Common myeloid progenitor, CD34-positive (primary cell): ENCODE measurements around the gene CHMP2A.

Experiments used
- CTCF ChIA-PET: fragments of 350-600 bp; sonication (Branson Sonifier 250); formaldehyde crosslinking; loops from one replicate; lab custom pipeline; 2021; ENCODE audit warnings: antibody characterized with exemption; lab: Charles Lee
- POLR2A ChIA-PET: fragments of 350-600 bp; sonication (Branson Sonifier 250); formaldehyde crosslinking; loops from one replicate; lab custom pipeline; 2021; ENCODE audit warnings: antibody characterized with exemption; lab: Charles Lee
- DNase-seq, 3 donors: peaks; one replicate each; pipeline versions ENCODE4 v3.0.0 to v3.0.0-alpha.2; 2013
- H3K27ac ChIP-seq, 2 experiments: 1 replicate in 1 of 2; 2 replicates in 1 of 2; pipeline ENCODE4 v1.7.0; 2013; ENCODE audit warnings: inconsistent platforms in 2 of 2, low read length in 2 of 2, mild to moderate bottlenecking in 2 of 2, low read depth in 1 of 2, moderate library complexity in 1 of 2; ENCODE audit not compliant: severe bottlenecking in 2 of 2, insufficient read depth in 1 of 2, poor library complexity in 1 of 2
- H3K27me3 ChIP-seq, 5 experiments: replicated peaks in 2 of 5; 1 replicate in 3 of 5; 2 replicates in 2 of 5; pipeline versions ENCODE4 v1.6.1 to v1.7.0; 2013; ENCODE audit warnings: low read length in 4 of 5, mild to moderate bottlenecking in 2 of 5, moderate library complexity in 2 of 5, inconsistent platforms in 1 of 5; ENCODE audit not compliant: insufficient read depth in 5 of 5, control insufficient read depth in 4 of 5
- H3K36me3 ChIP-seq, 4 experiments: 1 replicate in 2 of 4; 2 replicates in 2 of 4; pipeline versions ENCODE4 v1.6.1 to v1.7.0; 2013; ENCODE audit warnings: low read length in 3 of 4, control low read depth in 1 of 4, mild to moderate bottlenecking in 1 of 4; ENCODE audit not compliant: control insufficient read depth in 4 of 4, insufficient read depth in 4 of 4
- H3K4me1 ChIP-seq, 4 experiments: 1 replicate in 3 of 4; 2 replicates in 1 of 4; pipeline versions ENCODE4 v1.6.1 to v1.7.1; 2013; ENCODE audit warnings: low read length in 3 of 4, mild to moderate bottlenecking in 3 of 4, control low read depth in 1 of 4, inconsistent platforms in 1 of 4, moderate library complexity in 1 of 4; ENCODE audit not compliant: control insufficient read depth in 4 of 4, insufficient read depth in 4 of 4; ENCODE audit errors: control extremely low read depth in 1 of 4
- H3K4me3 ChIP-seq, 7 experiments: 1 replicate in 4 of 7; 2 replicates in 3 of 7; pipeline versions ENCODE4 v1.5.1 to v1.7.0; 2013; ENCODE audit warnings: mild to moderate bottlenecking in 7 of 7, low read length in 6 of 7, moderate library complexity in 6 of 7, inconsistent platforms in 2 of 7, low read depth in 2 of 7, control low read depth in 1 of 7; ENCODE audit not compliant: insufficient read depth in 4 of 7, control insufficient read depth in 1 of 7; ENCODE audit errors: extremely low read depth in 1 of 7
- H3K9me3 ChIP-seq, 5 experiments: 1 replicate in 4 of 5; 2 replicates in 1 of 5; pipeline versions ENCODE4 v1.6.1 to v1.7.1; 2013; ENCODE audit warnings: low read length in 4 of 5, mild to moderate bottlenecking in 2 of 5, inconsistent platforms in 1 of 5, low read depth in 1 of 5, moderate library complexity in 1 of 5; ENCODE audit not compliant: control insufficient read depth in 4 of 5, insufficient read depth in 2 of 5; ENCODE audit errors: control extremely low read depth in 1 of 5
- WGBS: methylation state at CpG from one replicate; pipeline ENCODE4 v1.1.5; 2013; ENCODE audit not compliant: insufficient coverage; 5-methylcytosine and 5-hydroxymethylcytosine counted together

The CHMP2A gene

DNA sequence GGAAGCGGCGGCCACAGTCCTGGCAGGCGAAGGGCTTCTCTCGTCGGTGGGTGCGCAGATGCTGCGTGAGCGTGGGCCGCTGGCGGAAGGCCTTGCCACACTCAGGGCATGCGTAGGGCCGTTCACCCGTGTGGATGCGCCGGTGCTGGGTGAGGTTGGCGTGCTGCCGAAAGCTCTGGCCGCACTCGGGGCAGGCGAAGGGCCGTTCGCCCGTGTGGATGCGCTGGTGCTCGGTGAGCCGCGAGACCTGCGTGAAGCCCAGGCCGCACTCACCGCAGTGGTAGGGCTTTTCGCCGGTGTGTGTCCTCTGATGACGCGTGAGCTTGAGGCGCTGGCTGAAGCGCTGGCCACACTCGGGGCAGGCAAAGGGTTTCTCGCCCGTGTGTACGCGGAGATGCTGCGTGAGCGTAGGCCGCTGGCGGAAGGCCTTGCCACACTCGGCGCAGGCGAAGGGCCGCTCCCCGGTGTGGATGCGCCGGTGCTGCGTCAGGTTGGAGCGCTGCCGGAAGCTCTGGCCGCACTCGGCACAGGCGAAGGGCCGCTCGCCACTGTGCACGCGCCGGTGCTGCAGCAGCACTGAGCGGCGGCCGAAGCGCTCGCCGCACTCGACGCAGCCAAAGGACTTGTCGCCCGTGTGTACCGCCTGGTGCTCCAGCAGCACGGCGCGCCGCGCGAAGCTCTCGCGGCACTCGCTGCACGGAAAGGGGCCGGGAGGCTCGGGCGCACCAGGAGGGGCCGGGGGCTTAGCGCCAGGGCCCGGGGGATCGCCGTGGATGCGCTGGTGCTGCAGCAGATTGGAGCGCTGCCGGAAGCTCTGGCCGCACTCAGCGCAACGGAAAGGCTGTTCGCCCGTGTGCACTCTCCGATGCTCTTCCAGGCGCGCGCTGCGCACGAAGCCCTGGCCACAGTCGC is 7.5 kb upstream of the CHMP2A start:
- CTCF ChIA-PET: interaction anchor here (1.9 to 7.2 kb wide), 2 partner anchors 18 to 43 kb away, joined by 7 to 59 read pairs; partner anchors contain the start of gene ZBTB45
- peak; percentile 47 to 69 (median 61) for DNase-seq

DNA sequence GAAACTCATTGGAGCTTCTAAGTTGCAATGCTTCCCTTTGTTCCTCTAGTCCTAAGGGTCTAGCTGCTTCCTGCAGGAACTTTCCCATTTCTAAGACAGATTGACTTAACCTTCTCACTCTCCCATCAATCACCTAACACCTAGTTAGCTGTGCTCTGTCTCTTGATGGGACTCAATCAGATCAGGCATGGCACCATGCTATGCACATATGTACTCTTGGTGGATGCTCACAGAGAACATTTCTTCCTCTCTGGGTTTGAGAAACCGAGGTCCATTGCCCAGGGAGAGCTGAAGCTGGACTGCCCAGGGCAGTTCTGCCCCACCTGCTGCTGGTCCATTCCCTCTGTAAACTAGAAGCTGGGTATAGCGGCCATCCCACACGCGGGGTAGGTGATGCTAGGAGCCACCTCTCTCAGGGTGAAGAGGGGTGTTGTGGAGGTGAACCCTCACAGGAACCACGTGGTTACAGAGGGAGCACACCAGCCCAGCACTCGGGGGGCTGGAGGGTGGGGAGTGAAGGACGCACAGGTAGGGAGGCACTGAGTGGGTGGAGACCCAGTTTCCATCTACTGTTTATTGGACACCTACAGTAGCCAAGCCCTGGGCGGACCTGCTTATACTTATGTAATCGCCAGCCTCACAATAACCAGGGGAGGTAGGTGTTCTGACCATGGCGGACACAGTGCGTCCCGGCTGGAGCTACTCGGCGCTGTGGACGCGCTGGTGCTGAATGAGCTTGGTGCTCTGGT is 6.6 kb upstream of the CHMP2A start:
- Histone ChIP-seq H3K4me1 (peaks cover 3 to 52% (median 44%) of the 10 kb centered on the region in 4 experiments), H3K27ac (no peak overlapping the region), H3K36me3 (peaks cover 0 to 6% (median 4%) of the 10 kb centered on the region in 4 experiments), H3K4me3 (peak overlapping the region in 3 of 7 experiments; percentile 67 to 70 (median 70)), H3K9me3 (no peaks in the 10 kb centered on the region), H3K27me3 (peaks cover 0 to 12% (median 0%) of the 10 kb centered on the region in 5 experiments)
- POLR2A ChIA-PET: interaction anchor here (1.0 kb wide), 1 partner anchor 14 kb away, joined by 3 read pairs; no protein-coding TSS in a partner anchor
- CTCF ChIA-PET: interaction anchor here (0.9 to 7.2 kb wide), 5 partner anchors 9 to 42 kb away, joined by 4 to 59 read pairs (median 5); partner anchors contain the start of gene ZBTB45
- 80% methylated on average over 14 of the region's 16 CpGs for WGBS
- DNase-seq: no peak

More for the DNA sequence above, 7.5 kb upstream of the CHMP2A start:
- H3K4me1 ChIP-seq: peaks cover 3 to 44% (median 36%) of the 10 kb centered on the region in 4 experiments
- peaks cover under 1 to 9% (median 4%) of the 10 kb centered on the region in 4 experiments for H3K36me3 ChIP-seq
- 14% methylated on average over 97 of the region's 107 CpGs for WGBS
- peak overlapping the region in 6 of 7 experiments; percentile 35 to 70 (median 57) for H3K4me3 ChIP-seq
- peaks cover 0 to 12% (median 0%) of the 10 kb centered on the region in 5 experiments for H3K27me3 ChIP-seq
- no peaks in the 10 kb centered on the region for H3K9me3 ChIP-seq
- POLR2A ChIA-PET: interaction anchor here (0.8 to 1.0 kb wide), 4 partner anchors 8 to 18 kb away, joined by 3 to 4 read pairs (median 3); partner anchors contain the start of genes MZF1 and TRIM28
- H3K27ac ChIP-seq: no peak overlapping the region

- peaks cover 0 to 13% (median 7%) of the 10 kb centered on the region in 4 experiments for H3K36me3 ChIP-seq
- peaks cover 0 to 12% (median 0%) of the 10 kb centered on the region in 5 experiments for H3K27me3 ChIP-seq
- ChIA-PET POLR2A (no interaction called here), CTCF (interaction anchor here (0.9 to 7.2 kb wide), 5 partner anchors 10 to 42 kb away, joined by 4 to 59 read pairs (median 5); partner anchors contain the start of gene ZBTB45)
- H3K9me3 ChIP-seq: no peaks in the 10 kb centered on the region
- no peak overlapping the region for H3K4me3 ChIP-seq
- DNase-seq: no peak
- peaks cover 3 to 58% (median 50%) of the 10 kb centered on the region in 4 experiments for H3K4me1 ChIP-seq
- no peak overlapping the region for H3K27ac ChIP-seq
These were observed 6.0 kb upstream of the CHMP2A start for GRCh38 chr19:58560921-58561320.

DNA sequence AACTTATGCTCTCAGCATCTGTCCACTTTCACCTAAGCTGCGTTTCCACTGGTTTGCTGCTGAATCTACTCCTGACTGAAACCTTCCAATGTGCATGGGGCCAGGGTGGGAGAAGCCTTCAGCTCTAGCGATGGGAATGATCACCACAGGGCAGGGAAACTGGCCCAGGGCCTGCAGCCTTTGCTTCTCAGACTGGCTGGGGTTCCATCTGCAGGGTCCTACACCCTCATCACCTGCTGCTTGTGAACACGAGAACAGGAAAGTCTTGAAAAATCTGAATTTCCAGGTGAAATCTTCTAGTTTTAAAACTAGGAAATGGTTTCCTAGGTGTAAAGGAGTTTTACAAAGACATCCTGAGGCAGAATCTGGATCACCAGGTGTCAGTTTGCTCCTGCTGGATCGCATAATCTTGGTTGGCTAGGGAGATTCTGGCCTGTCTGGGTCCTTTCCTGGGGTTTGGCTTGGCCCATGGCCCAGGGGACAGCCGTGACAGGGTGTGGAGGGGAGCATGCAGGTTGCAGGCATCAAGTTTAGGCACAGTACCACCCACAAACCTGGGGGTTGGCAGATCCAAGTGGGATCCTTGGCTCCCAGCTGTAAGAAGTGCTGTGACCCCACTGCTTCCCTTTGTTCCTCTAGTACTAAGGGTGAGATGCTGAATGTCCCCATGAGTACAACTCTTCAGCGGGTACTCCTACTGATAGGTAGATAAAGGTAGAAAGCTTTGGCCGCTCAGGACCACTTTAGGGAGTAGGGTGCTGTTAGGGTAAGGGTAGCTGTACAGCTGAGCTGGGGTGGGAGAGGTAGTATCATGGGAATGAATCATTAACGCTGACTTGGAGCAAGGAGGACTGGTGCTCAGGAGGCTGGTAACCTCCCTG is 5.3 kb upstream of the CHMP2A start:
- no peak for DNase-seq
- Histone ChIP-seq H3K36me3 (peaks cover 0 to 16% (median 8%) of the 10 kb centered on the region in 4 experiments), H3K4me1 (peaks cover 3 to 64% (median 56%) of the 10 kb centered on the region in 4 experiments), H3K4me3 (peak overlapping the region in 5 of 7 experiments; percentile 81 to 94 (median 84)), H3K27ac (peak overlapping the region; percentile 91 to 97), H3K9me3 (no peaks in the 10 kb centered on the region), H3K27me3 (peaks cover 0 to 12% (median 0%) of the 10 kb centered on the region in 5 experiments)
- CTCF ChIA-PET: interaction anchor here (1.4 to 7.2 kb wide), 3 partner anchors 15 to 41 kb away, joined by 4 to 59 read pairs (median 4); partner anchors contain the start of gene ZBTB45
- WGBS: 86% methylated on average over 8 of the region's 8 CpGs
- POLR2A ChIA-PET: no interaction called here

- peak; percentile 44 to 58 (median 56) for DNase-seq
- Histone ChIP-seq H3K36me3 (peaks cover 0 to 18% (median 8%) of the 10 kb centered on the region in 4 experiments), H3K27me3 (peaks cover 0 to 12% (median 0%) of the 10 kb centered on the region in 5 experiments), H3K9me3 (no peaks in the 10 kb centered on the region), H3K4me3 (peak overlapping the region; percentile 57 to 94 (median 84)), H3K4me1 (peaks cover 3 to 70% (median 62%) of the 10 kb centered on the region in 4 experiments), H3K27ac (peak overlapping the region; percentile 91 to 97)
- POLR2A ChIA-PET: interaction anchor here (0.8 to 1.6 kb wide), 2 partner anchors 12 to 16 kb away, joined by 3 to 5 read pairs; no protein-coding TSS in a partner anchor
- 0% methylated on average over 26 of the region's 33 CpGs for WGBS
- CTCF ChIA-PET: interaction anchor here (1.4 to 7.2 kb wide), 2 partner anchors 22 to 40 kb away, joined by 4 to 59 read pairs; partner anchors contain the start of gene ZBTB45
These were observed 4.5 kb upstream of the CHMP2A start for GRCh38 chr19:58559275-58560006.
